LoVo (cell line): ENCODE data around the gene CNOT2.
A peak's percentile ranks its signal among the peaks of the same experiment; 100 is the strongest.

ENCODE experiments used
- DNase-seq: peaks from one replicate; pipeline ENCODE4 v3.0.0-alpha.2; 2016; ENCODE audit warnings: low spot score

CNOT2 gene

GRCh38 chr12:70252832-70253231 lies 9.6 kb downstream of the CNOT2 start:
- no peak for DNase-seq

- no peak for DNase-seq
These were observed 11.0 kb downstream of the CNOT2 start for GRCh38 chr12:70254225-70254624.

GRCh38 chr12:70254846-70255245 lies 11.6 kb downstream of the CNOT2 start:
- DNase-seq = no peak

- no peak for DNase-seq
These were observed 12.1 kb downstream of the CNOT2 start for GRCh38 chr12:70255311-70255710.

- no peak for DNase-seq
These were observed 15.6 kb downstream of the CNOT2 start for GRCh38 chr12:70258605-70259403.

GRCh38 chr12:70260646-70261045 lies 17.4 kb downstream of the CNOT2 start:
- no peak for DNase-seq

GRCh38 chr12:70264067-70264867 lies 21.0 kb downstream of the CNOT2 start:
- DNase-seq = no peak

- no peak for DNase-seq
These were observed 21.9 kb downstream of the CNOT2 start for GRCh38 chr12:70265132-70265531.

GRCh38 chr12:70267550-70267949 lies 24.3 kb downstream of the CNOT2 start:
- DNase-seq = no peak

- DNase-seq = no peak
These were observed 25.7 kb downstream of the CNOT2 start for GRCh38 chr12:70268972-70269371.

GRCh38 chr12:70270108-70270507 lies 26.9 kb downstream of the CNOT2 start:
- DNase-seq = no peak

- DNase-seq = no peak
These were observed 27.8 kb downstream of the CNOT2 start for GRCh38 chr12:70271025-70271424.

- DNase-seq = no peak
These were observed 29.3 kb downstream of the CNOT2 start for GRCh38 chr12:70272510-70272909.

- DNase-seq = no peak
These were observed 31.8 kb downstream of the CNOT2 start for GRCh38 chr12:70275045-70275444.

- no peak for DNase-seq
These were observed 34.7 kb downstream of the CNOT2 start for GRCh38 chr12:70277973-70278372.

- no peak for DNase-seq
These were observed 35.7 kb downstream of the CNOT2 start for GRCh38 chr12:70278945-70279344.

GRCh38 chr12:70283232-70283631 lies 40.0 kb downstream of the CNOT2 start:
- no peak for DNase-seq

GRCh38 chr12:70288817-70289216 lies 45.6 kb downstream of the CNOT2 start:
- DNase-seq = no peak

- DNase-seq = no peak
These were observed 46.9 kb downstream of the CNOT2 start for GRCh38 chr12:70290116-70290515.

- DNase-seq = no peak
These were observed 49.0 kb downstream of the CNOT2 start for GRCh38 chr12:70292017-70292776.

- DNase-seq = peak; percentile 79
These were observed 61.7 kb downstream of the CNOT2 start for GRCh38 chr12:70304684-70305555.

- no peak for DNase-seq
These were observed 62.6 kb downstream of the CNOT2 start for GRCh38 chr12:70305794-70306193.
